SH-SY5Y (cell line): ENCODE data around the gene TTK.

ENCODE experiments used
- GATA2 ChIP-seq: IDR thresholded peaks from 2 replicates; pipeline ENCODE4 v1.6.1; 2011; ENCODE audit warnings: mild to moderate bottlenecking, low read depth, low read length
- GATA3 ChIP-seq: IDR thresholded peaks from 2 replicates; pipeline ENCODE4 v1.6.1; 2011; ENCODE audit warnings: low read depth, mild to moderate bottlenecking, low read length, moderate library complexity

DNA sequence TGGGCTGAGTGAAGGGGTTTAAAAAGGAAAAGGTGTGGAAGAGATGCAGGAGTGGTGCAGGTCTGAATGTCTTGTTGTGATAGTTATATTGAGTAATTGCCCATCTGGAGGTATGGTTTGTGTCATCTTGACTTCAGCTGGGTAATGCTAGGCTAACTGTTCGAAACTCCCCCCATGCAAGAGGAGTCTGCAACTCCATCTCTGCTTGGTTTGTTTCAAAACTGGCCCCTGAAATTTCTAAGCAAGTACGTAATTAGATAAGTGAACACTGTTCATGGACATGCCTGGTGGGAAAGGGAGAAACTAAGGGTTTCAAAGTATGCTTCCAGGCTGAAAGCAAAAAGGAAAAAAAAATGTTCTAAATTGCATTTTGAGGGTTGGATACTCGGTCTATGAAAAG is 17.1 kb downstream of the TTK start:
- no peak for TF ChIP-seq GATA2
- TF ChIP-seq GATA3, result no peak
